ENCODE data around the gene LAS1L. TPM values are rescaled to one million over a fixed set of nuclear protein-coding genes. Genes with fewer than 3 reads are reported as not detected.

LAS1L gene
- total RNA-seq, 2 experiments from 2014 or later, result 41.0 to 61.6 TPM

DNA sequence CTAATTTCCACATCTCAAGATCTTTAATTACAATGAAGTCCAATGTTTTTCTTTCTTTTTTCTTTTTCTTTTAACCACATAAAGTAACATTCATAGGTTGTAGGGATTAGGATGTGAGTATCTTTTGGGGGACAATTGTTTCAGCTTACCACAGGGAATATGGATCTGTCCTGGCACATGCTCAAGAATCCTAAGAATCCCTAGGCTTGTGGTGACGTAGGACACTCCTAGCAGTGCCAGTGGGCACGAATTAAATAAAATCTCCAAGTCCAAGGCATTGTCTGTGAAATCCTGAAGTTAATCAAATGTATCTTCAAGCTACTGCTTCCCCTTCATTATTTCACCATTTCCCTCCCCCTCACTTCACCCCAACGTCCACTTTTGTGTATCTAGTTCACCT is 2.6 kb upstream of the LAS1L start:
- POLR2A ChIA-PET, result no interaction called here
- Histone ChIP-seq H3K9me2 (ENCODE audit: insufficient read depth, low read length) (no peaks in the 10 kb centered on the region), H3K4me3 (ENCODE audit: low read depth, low read length, poor library complexity, severe bottlenecking) (no peak overlapping the region), H3K9me3 (ENCODE audit: low read length) (no peaks in the 10 kb centered on the region), H3K4me2 (ENCODE audit: low read length) (no peak overlapping the region), H3K36me3 (ENCODE audit: insufficient read depth, low read length) (peaks cover 10% of the 10 kb centered on the region), H3K4me1 (ENCODE audit: insufficient read depth, low read length, poor library complexity, severe bottlenecking) (peaks cover 12% of the 10 kb centered on the region), H4K20me1 (ENCODE audit: insufficient read depth, low read length) (peaks cover 8% of the 10 kb centered on the region; the same call in 1 of the 2 replicates), H3K27ac (ENCODE audit: low read depth, low read length, poor library complexity, severe bottlenecking) (no peak overlapping the region), H3K79me2 (ENCODE audit: insufficient read depth, low read depth, low read length) (peaks cover 23% of the 10 kb centered on the region), H2AFZ (ENCODE audit: low read length) (no peak overlapping the region)
- BruUV-seq (replicated peaks), result no TSS peak
- intact Hi-C loops (cut with micrococcal nuclease; ENCODE audit: unreplicated experiment), result loop anchor here (10.0 kb wide), 1 partner anchor 562 kb away; the partner anchor contains the start of gene ZC4H2
- CTCF ChIA-PET (ENCODE audit: unreplicated experiment), result no interaction called here
- TF ChIP-seq EZH2phosphoT487 (IDR thresholded peaks at IDR 0.05; ENCODE audit: borderline replicate concordance, low read depth, low read length), result no peak
- TF ChIP-seq, protein P1, sequence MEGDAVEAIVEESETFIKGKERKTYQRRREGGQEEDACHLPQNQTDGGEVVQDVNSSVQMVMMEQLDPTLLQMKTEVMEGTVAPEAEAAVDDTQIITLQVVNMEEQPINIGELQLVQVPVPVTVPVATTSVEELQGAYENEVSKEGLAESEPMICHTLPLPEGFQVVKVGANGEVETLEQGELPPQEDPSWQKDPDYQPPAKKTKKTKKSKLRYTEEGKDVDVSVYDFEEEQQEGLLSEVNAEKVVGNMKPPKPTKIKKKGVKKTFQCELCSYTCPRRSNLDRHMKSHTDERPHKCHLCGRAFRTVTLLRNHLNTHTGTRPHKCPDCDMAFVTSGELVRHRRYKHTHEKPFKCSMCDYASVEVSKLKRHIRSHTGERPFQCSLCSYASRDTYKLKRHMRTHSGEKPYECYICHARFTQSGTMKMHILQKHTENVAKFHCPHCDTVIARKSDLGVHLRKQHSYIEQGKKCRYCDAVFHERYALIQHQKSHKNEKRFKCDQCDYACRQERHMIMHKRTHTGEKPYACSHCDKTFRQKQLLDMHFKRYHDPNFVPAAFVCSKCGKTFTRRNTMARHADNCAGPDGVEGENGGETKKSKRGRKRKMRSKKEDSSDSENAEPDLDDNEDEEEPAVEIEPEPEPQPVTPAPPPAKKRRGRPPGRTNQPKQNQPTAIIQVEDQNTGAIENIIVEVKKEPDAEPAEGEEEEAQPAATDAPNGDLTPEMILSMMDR (conservative IDR thresholded peaks at IDR 0.05; ENCODE audit: low read length), result no peak
- no peak for DNase-seq (ENCODE audit: low spot score)

GRCh38 chrX:65536291-65536690 is 1.7 kb upstream of the LAS1L start:
- BruUV-seq (replicated peaks), result no TSS peak
- Histone ChIP-seq H3K4me1 (ENCODE audit: insufficient read depth, low read length, poor library complexity, severe bottlenecking) (peaks cover 12% of the 10 kb centered on the region), H3K27ac (ENCODE audit: low read depth, low read length, poor library complexity, severe bottlenecking) (no peak overlapping the region), H3K9me3 (ENCODE audit: low read length) (no peaks in the 10 kb centered on the region), H3K9me2 (ENCODE audit: insufficient read depth, low read length) (no peaks in the 10 kb centered on the region), H3K36me3 (ENCODE audit: insufficient read depth, low read length) (peaks cover 17% of the 10 kb centered on the region), H2AFZ (ENCODE audit: low read length) (no peak overlapping the region), H4K20me1 (ENCODE audit: insufficient read depth, low read length) (peaks cover 8% of the 10 kb centered on the region; the same call in 1 of the 2 replicates), H3K4me3 (ENCODE audit: low read depth, low read length, poor library complexity, severe bottlenecking) (no peak overlapping the region), H3K4me2 (ENCODE audit: low read length) (no peak overlapping the region), H3K79me2 (ENCODE audit: insufficient read depth, low read depth, low read length) (peaks cover 25% of the 10 kb centered on the region)
- DNase-seq (ENCODE audit: low spot score), result no peak
- intact Hi-C loops (cut with micrococcal nuclease; ENCODE audit: unreplicated experiment), result loop anchor here (10.0 kb wide), 1 partner anchor 561 kb away; the partner anchor contains the start of gene ZC4H2
- CTCF ChIA-PET (ENCODE audit: unreplicated experiment), result no interaction called here
- TF ChIP-seq, protein P1 (conservative IDR thresholded peaks at IDR 0.05; ENCODE audit: low read length), result no peak
- TF ChIP-seq EZH2phosphoT487 (IDR thresholded peaks at IDR 0.05; ENCODE audit: borderline replicate concordance, low read depth, low read length), result no peak
- POLR2A ChIA-PET, result no interaction called here

DNA sequence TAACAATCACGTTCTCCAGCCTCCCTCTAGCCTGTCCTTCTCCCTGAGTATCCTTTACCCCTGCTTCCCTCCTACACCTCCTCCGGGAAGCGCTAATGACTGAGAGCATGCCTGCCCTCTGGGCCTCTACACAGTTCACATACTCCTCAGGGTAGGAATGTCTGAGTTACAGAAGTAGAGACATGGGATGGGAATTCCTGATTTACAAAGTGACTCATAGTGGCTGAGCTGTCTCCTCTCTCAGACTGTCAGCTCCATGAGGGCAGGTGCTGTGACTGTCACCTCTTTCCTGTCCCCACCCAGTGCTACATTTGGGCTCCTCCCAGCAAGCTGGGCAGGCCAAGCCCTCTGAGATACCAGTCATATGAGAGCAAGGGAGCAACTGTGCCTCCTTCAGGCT is 2.6 kb downstream of the LAS1L start:
- POLR2A ChIA-PET, result no interaction called here
- Histone ChIP-seq H3K4me1 (ENCODE audit: insufficient read depth, low read length, poor library complexity, severe bottlenecking) (peaks cover 15% of the 10 kb centered on the region), H3K36me3 (ENCODE audit: insufficient read depth, low read length) (peaks cover 53% of the 10 kb centered on the region), H3K4me2 (ENCODE audit: low read length) (no peak overlapping the region), H3K27ac (ENCODE audit: low read depth, low read length, poor library complexity, severe bottlenecking) (no peak overlapping the region), H4K20me1 (ENCODE audit: insufficient read depth, low read length) (peaks cover 8% of the 10 kb centered on the region; the same call in 1 of the 2 replicates), H3K9me2 (ENCODE audit: insufficient read depth, low read length) (no peaks in the 10 kb centered on the region), H2AFZ (ENCODE audit: low read length) (no peak overlapping the region), H3K79me2 (ENCODE audit: insufficient read depth, low read depth, low read length) (peaks cover 25% of the 10 kb centered on the region), H3K4me3 (ENCODE audit: low read depth, low read length, poor library complexity, severe bottlenecking) (no peak overlapping the region), H3K9me3 (ENCODE audit: low read length) (no peaks in the 10 kb centered on the region)
- intact Hi-C loops (cut with micrococcal nuclease; ENCODE audit: unreplicated experiment), result loop anchor here (10.0 kb wide), 1 partner anchor 557 kb away; the partner anchor contains the start of gene ZC4H2
- DNase-seq (ENCODE audit: low spot score), result no peak
- CTCF ChIA-PET (ENCODE audit: unreplicated experiment), result no interaction called here
- BruUV-seq (replicated peaks), result no TSS peak
- TF ChIP-seq EZH2phosphoT487 (IDR thresholded peaks at IDR 0.05; ENCODE audit: borderline replicate concordance, low read depth, low read length), result no peak
- TF ChIP-seq, protein P1 (conservative IDR thresholded peaks at IDR 0.05; ENCODE audit: low read length), result no peak

All from OCI-LY7 (cell line).